GM12872 (cell line): Measurements from ENCODE around the gene RELL2.

Source experiments
- TF ChIP-seq, protein P1 (sequence below): IDR thresholded peaks from 3 replicates; pipeline ENCODE4 v1.5.1; 2011; ENCODE audit warnings: low read depth, mild to moderate bottlenecking, low read length, moderate library complexity; ENCODE audit not compliant: insufficient read depth

Gene RELL2

DNA sequence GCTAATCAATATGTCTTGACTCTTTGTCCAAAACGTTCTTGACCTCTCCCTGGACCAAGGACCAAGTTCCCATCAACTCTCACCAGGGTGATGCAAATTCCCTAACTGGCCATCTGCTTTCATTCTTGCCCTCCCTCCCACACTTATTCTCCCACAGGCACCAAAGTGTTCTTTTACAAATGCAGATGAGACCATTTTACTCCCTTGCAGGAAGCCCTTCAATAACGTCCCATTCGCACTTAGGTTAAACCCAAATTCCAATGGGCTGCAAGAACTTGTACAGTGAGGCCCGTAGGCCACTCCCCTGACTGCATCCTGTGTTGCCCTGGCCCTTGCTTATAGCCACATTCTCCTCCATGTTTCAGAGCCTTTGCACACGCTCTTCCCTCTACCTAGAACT, 38.0 kb downstream of the RELL2 start:
- TF ChIP-seq, protein P1, sequence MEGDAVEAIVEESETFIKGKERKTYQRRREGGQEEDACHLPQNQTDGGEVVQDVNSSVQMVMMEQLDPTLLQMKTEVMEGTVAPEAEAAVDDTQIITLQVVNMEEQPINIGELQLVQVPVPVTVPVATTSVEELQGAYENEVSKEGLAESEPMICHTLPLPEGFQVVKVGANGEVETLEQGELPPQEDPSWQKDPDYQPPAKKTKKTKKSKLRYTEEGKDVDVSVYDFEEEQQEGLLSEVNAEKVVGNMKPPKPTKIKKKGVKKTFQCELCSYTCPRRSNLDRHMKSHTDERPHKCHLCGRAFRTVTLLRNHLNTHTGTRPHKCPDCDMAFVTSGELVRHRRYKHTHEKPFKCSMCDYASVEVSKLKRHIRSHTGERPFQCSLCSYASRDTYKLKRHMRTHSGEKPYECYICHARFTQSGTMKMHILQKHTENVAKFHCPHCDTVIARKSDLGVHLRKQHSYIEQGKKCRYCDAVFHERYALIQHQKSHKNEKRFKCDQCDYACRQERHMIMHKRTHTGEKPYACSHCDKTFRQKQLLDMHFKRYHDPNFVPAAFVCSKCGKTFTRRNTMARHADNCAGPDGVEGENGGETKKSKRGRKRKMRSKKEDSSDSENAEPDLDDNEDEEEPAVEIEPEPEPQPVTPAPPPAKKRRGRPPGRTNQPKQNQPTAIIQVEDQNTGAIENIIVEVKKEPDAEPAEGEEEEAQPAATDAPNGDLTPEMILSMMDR = no peak

GRCh38 chr5:141675672-141676071, 38.9 kb downstream of the RELL2 start:
- TF ChIP-seq, protein P1 = no peak

DNA sequence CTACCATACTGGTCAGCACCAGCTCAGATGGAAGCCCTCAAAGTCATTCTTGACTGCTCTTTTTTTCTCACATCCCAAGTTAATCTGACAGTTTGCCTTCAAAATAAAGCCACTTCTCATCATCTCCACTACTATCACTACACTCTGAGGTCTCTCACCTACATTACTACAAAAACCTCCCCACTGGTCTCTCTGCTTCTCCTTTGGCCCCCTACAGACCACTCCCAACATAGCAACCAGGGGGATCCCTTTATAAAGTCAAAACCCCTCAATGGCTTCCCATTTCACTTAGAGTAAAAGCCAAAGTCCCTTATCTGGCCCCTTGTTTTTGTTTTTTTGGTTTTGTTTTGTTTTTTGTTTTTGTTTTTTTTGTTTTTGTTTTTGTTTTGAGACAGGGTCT, 40.6 kb downstream of the RELL2 start:
- TF ChIP-seq, protein P1 = peak; percentile 43; the same call in 1 of the 3 replicates

DNA sequence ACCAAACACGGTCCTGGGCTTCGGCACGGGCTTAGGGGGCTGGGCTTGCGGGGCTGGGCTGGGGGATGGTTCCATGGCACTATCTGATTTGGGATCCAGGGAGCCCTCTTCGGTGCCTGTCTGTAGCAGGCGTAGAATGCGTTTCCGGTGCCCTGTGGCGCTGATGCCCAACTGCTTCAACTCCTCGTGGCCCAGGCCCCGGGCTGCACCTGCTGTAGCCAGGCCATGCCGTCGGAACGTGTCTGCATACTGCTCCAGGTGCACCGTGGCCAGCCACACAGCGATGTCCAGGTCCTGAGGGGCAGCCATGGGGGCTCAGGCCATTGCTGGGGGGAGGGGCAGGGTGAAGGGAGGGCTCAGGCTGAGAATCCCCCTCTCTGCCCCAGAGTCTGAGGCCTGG, 43.4 kb downstream of the RELL2 start:
- TF ChIP-seq, protein P1 = no peak

DNA sequence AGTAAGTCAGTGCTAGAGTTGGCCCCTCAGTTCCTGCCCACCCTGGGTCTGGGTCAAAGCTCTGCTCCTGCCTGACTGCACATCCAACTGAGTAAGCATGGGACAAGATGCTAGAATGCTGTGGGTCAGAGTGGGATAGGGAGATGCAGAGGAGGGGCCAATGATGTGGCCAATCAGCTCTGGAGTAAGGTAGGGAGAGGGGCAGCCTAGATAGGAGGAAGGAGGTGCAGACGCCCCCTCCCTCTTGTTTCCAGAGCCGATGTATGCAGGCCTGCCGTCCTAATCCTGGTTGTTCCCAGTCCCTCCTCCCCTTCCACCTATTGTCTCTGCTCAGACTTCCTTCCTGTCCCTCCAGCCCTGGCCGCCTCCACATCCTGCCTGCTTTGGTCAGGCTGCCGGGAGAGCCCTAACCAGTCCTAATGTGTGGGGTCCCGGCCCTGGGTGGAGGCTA, 44.0 kb downstream of the RELL2 start:
- TF ChIP-seq, protein P1 = no peak

DNA sequence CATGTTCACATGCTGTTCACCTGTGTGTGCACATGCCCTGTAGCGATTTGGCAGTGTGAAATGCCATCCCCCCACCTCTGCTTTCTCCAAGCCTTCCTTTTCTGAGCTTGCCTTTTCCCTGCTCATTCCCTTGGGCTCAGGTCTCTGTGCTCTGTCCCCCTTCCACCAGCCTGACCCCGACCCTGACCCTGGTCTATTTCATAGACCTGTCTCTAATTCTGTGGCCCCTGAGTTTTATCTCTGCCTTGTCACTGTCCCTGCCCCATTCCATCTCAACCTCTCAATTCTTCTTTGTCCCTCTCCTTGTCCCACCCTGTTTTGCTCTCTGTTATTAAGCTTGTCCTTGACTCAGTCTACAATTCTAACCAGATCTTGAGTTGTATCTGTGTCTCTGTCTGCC, 44.5 kb downstream of the RELL2 start:
- TF ChIP-seq, protein P1 = no peak

- TF ChIP-seq, protein P1 = no peak
Observed at GRCh38 chr5:141681695-141682641, 45.2 kb downstream of the RELL2 start, which contains the start of gene ARAP3. Gene ARAP3, minus strand, starts transcription at chr5:141682230. Its CDS starts 1,744 bp downstream, at chr5:141680486.
